Measurements from ENCODE around the gene SCPEP1.

DNA sequence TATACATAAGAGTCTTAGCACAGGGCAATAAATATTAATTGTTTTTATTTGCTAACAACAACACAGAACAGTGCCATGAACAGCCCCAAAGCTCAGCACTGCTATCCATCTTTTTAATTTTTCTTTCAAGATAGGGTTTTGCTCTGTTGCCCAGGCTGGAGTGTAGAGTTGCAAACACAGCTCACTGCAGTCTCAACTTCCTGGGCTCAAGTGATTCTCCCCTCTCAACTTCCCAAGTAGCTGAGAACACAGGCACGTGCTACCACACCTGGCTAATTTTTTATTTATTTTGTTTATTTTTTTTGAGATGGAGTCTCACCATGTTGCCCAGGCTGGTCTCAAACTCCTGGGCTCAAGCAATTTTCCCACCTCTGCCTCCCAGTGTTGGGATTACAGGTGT is 59.5 kb downstream of the SCPEP1 start:
- TF ChIP-seq, protein P1, sequence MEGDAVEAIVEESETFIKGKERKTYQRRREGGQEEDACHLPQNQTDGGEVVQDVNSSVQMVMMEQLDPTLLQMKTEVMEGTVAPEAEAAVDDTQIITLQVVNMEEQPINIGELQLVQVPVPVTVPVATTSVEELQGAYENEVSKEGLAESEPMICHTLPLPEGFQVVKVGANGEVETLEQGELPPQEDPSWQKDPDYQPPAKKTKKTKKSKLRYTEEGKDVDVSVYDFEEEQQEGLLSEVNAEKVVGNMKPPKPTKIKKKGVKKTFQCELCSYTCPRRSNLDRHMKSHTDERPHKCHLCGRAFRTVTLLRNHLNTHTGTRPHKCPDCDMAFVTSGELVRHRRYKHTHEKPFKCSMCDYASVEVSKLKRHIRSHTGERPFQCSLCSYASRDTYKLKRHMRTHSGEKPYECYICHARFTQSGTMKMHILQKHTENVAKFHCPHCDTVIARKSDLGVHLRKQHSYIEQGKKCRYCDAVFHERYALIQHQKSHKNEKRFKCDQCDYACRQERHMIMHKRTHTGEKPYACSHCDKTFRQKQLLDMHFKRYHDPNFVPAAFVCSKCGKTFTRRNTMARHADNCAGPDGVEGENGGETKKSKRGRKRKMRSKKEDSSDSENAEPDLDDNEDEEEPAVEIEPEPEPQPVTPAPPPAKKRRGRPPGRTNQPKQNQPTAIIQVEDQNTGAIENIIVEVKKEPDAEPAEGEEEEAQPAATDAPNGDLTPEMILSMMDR (IDR thresholded peaks at IDR 0.05): no peak
- TF ChIP-seq POLR2A (IDR thresholded peaks at IDR 0.05): no peak

Measured in right lobe of liver (tissue), 4 donors.